ENCODE measurements around the gene IFT80. TPM values are rescaled to one million over a fixed set of nuclear protein-coding genes. Genes with fewer than 3 reads are reported as not detected.

IFT80 gene
- total RNA-seq, 4 donors from 2014 or later: 43.8 to 111 (median 51.0) TPM

DNA sequence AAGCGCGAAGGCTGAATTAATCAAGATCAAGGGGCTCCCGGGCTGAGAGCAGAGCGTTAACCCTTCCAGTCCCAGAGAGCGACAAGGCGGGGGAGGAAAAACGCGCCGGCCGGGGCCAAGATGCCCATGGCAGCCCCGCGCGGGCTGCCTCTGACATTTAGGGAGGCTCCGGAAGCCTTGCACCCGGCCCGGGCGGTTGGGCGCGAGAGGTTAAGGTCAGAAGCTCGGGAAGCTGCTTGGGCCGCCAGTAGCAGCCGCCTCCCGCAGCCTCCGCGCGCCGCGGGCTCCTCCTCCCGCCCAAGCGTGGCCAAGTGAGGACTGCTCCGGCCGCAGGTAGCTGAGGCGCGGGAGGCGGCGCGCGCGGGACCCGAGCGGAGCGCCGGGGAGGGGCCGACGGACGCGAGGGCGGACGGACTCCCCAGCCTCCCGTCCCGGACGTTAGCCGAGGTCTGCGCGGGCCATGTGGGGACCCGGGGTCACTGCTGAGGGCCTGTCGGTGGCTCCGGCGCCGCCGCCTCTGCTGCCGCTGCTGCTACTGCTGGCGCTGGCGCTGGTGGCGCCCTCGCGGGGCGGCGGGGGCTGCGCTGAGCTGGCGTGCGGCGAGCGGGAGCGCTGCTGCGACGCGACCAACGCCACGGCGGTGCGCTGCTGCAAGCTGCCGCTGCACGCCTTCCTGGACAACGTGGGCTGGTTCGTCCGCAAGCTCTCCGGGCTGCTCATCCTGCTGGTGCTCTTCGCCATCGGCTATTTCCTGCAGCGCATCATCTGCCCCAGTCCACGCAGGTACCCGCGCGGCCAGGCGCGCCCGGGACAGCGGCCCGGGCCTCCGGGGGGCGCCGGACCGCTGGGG, 173.6 kb downstream of the IFT80 start, which contains the start of gene C3orf80:
Gene C3orf80 (plus strand): TSS at position 247 of the 850 bp plus-strand sequence. CDS start 214 bp downstream, at position 461.
- DNase-seq: peak; percentile 45 to 52
- Histone ChIP-seq H3K4me3 (replicated peaks in 1 of 3) (peak within 1 kb of the TSS in 2 of 3 donors; percentile 12 to 39), H3K9me3 (no peaks in the 10 kb centered on the region), H3K4me1 (peaks cover 9 to 10% of the 10 kb centered on the region in 2 donors), H3K36me3 (no peaks in the 10 kb centered on the region), H3K27me3 (peaks cover 6% of the 10 kb centered on the region), H3K27ac (no peak within 1 kb of the TSS)
- WGBS, 2 donors: 0% methylated on average over 24 to 37 of the region's 104 CpGs
- TF ChIP-seq POLR2A (IDR thresholded peaks at IDR 0.05): no peak
- TF ChIP-seq, protein P1, sequence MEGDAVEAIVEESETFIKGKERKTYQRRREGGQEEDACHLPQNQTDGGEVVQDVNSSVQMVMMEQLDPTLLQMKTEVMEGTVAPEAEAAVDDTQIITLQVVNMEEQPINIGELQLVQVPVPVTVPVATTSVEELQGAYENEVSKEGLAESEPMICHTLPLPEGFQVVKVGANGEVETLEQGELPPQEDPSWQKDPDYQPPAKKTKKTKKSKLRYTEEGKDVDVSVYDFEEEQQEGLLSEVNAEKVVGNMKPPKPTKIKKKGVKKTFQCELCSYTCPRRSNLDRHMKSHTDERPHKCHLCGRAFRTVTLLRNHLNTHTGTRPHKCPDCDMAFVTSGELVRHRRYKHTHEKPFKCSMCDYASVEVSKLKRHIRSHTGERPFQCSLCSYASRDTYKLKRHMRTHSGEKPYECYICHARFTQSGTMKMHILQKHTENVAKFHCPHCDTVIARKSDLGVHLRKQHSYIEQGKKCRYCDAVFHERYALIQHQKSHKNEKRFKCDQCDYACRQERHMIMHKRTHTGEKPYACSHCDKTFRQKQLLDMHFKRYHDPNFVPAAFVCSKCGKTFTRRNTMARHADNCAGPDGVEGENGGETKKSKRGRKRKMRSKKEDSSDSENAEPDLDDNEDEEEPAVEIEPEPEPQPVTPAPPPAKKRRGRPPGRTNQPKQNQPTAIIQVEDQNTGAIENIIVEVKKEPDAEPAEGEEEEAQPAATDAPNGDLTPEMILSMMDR (IDR thresholded peaks at IDR 0.05): peak in 1 of 6 experiments; percentile 30
- intact Hi-C loops (cut with DNase I): no loop called here

DNA sequence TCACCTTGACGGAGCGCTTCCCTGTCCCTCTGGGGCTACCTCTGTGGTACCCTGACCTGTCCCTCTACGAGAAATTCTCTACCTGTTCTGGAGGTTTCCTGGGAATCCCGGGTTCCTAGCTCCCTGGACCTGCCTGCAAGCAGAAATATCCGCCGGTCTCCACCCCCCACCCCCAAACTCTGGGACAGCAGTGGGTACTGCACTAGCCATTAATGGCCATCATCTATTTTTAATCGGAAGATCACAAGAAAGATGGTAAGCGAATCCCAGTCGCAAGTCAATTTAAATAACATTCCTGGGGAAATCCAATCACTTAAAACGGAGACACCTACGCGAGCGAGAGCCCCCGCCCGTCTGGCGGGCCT, 174.2 kb downstream of the IFT80 start:
- intact Hi-C loops (cut with DNase I): no loop called here
- Histone ChIP-seq H3K4me1 (peaks cover 9 to 10% of the 10 kb centered on the region in 2 donors), H3K4me3 (replicated peaks in 1 of 3) (peak overlapping the region in 2 of 3 donors; percentile 12 to 39), H3K27me3 (peaks cover 6% of the 10 kb centered on the region), H3K36me3 (no peaks in the 10 kb centered on the region), H3K9me3 (no peaks in the 10 kb centered on the region), H3K27ac (no peak overlapping the region)
- WGBS, 2 donors: 10 to 18% methylated on average over 15 to 16 of the region's 16 CpGs
- no peak for TF ChIP-seq POLR2A (IDR thresholded peaks at IDR 0.05)
- TF ChIP-seq, protein P1 (IDR thresholded peaks at IDR 0.05): no peak
- DNase-seq: no peak

DNA sequence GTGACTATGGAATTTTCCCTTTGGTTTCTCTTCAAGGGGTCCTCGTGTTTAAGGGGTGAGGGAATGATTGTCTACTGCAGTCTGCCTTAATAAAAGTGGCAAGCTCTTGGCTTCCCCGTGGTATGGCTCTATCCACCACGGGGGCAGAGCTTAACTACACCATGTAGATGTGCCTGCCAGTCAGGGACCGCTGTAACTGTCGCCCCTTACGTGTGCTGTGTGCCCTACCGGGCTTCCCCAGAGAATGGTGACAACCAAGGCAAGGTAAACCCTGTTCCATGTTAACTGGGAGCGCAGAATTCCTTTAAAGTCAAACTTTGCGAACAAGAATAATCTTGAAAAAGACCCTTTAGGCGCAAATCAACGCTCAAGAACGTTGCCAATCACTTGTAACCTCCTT, 174.8 kb downstream of the IFT80 start:
- H3K9me3 ChIP-seq: no peaks in the 10 kb centered on the region
- H3K36me3 ChIP-seq: no peaks in the 10 kb centered on the region
- H3K27me3 ChIP-seq: peaks cover 6% of the 10 kb centered on the region
- H3K4me3 ChIP-seq (replicated peaks in 1 of 3): no peak overlapping the region
- 36 to 47% methylated on average over 12 of the region's 12 CpGs for WGBS, 2 donors
- intact Hi-C loops (cut with DNase I): no loop called here
- TF ChIP-seq, protein P1 (IDR thresholded peaks at IDR 0.05): no peak
- no peak for TF ChIP-seq POLR2A (IDR thresholded peaks at IDR 0.05)
- peaks cover 9 to 10% of the 10 kb centered on the region in 2 donors for H3K4me1 ChIP-seq
- no peak for DNase-seq
- H3K27ac ChIP-seq: no peak overlapping the region

DNA sequence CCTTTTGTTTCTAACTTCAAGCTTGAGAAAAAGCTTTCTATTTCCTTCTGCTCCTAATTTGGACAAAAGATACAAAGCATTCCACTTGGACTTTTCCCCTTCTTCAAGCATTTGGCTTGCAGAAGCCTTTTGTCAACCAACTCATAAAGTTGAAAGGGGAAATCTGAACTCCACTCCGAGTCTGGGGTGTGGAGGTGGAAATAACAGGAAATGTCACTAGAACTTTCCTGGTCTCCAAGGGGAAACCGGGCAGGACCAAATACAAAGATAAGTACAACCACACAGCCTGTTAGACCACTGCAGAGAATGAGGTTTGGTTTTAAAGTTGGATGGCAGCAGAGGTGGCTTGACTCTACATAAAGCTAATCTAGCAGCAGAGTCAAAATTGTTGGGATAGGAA, 178.0 kb downstream of the IFT80 start:
- TF ChIP-seq POLR2A (IDR thresholded peaks at IDR 0.05): no peak
- TF ChIP-seq, protein P1 (IDR thresholded peaks at IDR 0.05): no peak
- Histone ChIP-seq H3K27me3 (no peaks in the 10 kb centered on the region), H3K4me3 (replicated peaks in 1 of 3) (no peak overlapping the region), H3K4me1 (peaks cover under 1% of the 10 kb centered on the region in 2 donors), H3K36me3 (no peaks in the 10 kb centered on the region), H3K9me3 (no peaks in the 10 kb centered on the region), H3K27ac (no peak overlapping the region)
- intact Hi-C loops (cut with DNase I): no loop called here
- 35 to 37% methylated on average over 2 of the region's 2 CpGs for WGBS, 2 donors
- no peak for DNase-seq

DNA sequence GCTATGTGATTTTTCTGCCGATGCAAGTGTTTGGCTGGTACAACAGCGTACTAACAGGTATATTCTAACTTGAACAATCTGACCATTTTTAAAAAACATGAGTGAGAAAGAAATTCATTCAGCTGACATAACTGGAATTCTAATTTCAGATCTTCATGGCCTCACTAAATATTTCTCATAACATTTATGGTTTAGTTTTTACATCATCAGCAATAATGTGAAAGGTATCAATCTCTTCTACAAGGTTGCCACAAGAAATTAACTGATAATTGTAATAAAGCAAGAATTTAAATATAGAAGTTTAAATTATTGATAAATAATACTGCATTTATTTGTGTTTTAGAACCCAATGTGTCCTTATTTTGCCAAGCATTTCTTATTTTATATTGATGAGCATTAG, 179.0 kb downstream of the IFT80 start:
- H3K9me3 ChIP-seq: no peaks in the 10 kb centered on the region
- no peak overlapping the region for H3K4me3 ChIP-seq (replicated peaks in 1 of 3)
- intact Hi-C loops (cut with DNase I): no loop called here
- H3K4me1 ChIP-seq: no peaks in the 10 kb centered on the region
- no peaks in the 10 kb centered on the region for H3K27me3 ChIP-seq
- 96 to 98% methylated on average over 2 of the region's 2 CpGs for WGBS, 2 donors
- no peak for DNase-seq
- TF ChIP-seq, protein P1 (IDR thresholded peaks at IDR 0.05): no peak
- no peak for TF ChIP-seq POLR2A (IDR thresholded peaks at IDR 0.05)
- H3K36me3 ChIP-seq: no peaks in the 10 kb centered on the region
- H3K27ac ChIP-seq: no peak overlapping the region

All from thyroid gland (tissue), 4 donors.